CD4-positive, alpha-beta memory T cell (primary cell): Measurements from ENCODE around the gene NCKAP5. TPM values are rescaled to one million over a fixed set of nuclear protein-coding genes. Genes with fewer than 3 reads are reported as not detected.

ENCODE experiments used
- CTCF ChIA-PET: fragments of 350-600 bp; sonication (Branson Sonifier 250); formaldehyde crosslinking; loops from one replicate; lab custom pipeline; 2021; ENCODE audit warnings: inconsistent platforms; ENCODE audit not compliant: partially characterized antibody; lab: Charles Lee
- POLR2A ChIA-PET: fragments of 350-600 bp; sonication (Branson Sonifier 250); formaldehyde crosslinking; loops from one replicate; lab custom pipeline; 2021; ENCODE audit not compliant: partially characterized antibody; lab: Charles Lee
- DNase-seq, 5 donors: peaks; one replicate each; pipeline versions ENCODE4 v3.0.0 to v3.0.0-alpha.2; 2020 to 2022; ENCODE audit warnings: mixed read lengths in 1 of 5
- H3K27ac ChIP-seq: one replicate; pipeline ENCODE4 v1.7.0; 2013; ENCODE audit warnings: low read depth, low read length
- H3K27me3 ChIP-seq: 2 replicates; pipeline ENCODE4 v1.7.0; 2013; ENCODE audit warnings: mild to moderate bottlenecking, low read length, moderate library complexity; ENCODE audit not compliant: insufficient read depth
- H3K36me3 ChIP-seq: 2 replicates; pipeline ENCODE4 v1.7.0; 2013; ENCODE audit warnings: mild to moderate bottlenecking, low read length, moderate library complexity; ENCODE audit not compliant: insufficient read depth
- H3K4me1 ChIP-seq: 2 replicates; pipeline ENCODE4 v1.7.0; 2013; ENCODE audit warnings: mild to moderate bottlenecking, low read length, moderate library complexity; ENCODE audit not compliant: insufficient read depth
- H3K4me3 ChIP-seq, 2 donors: one replicate each; pipeline ENCODE4 v1.7.0; 2013; ENCODE audit warnings: low read length in 2 of 2, mild to moderate bottlenecking in 1 of 2
- H3K9me3 ChIP-seq, 2 donors: one replicate each; pipeline ENCODE4 v1.7.0; 2013; ENCODE audit warnings: low read length in 2 of 2, control low read depth in 1 of 2; ENCODE audit not compliant: control insufficient read depth in 1 of 2
- H3K27ac Mint-ChIP-seq, 7 donors: one replicate each; pipeline ENCODE4 v1.8.0; 2020 to 2021; ENCODE audit warnings: mixed read lengths in 7 of 7, mild to moderate bottlenecking in 6 of 7, inconsistent platforms in 3 of 7, moderate library complexity in 3 of 7
- H3K27me3 Mint-ChIP-seq, 2 donors: one replicate each; pipeline ENCODE4 v1.8.0; 2020 to 2021; ENCODE audit warnings: mixed read lengths in 2 of 2
- H3K36me3 Mint-ChIP-seq, 2 donors: one replicate each; pipeline ENCODE4 v1.8.0; 2020 to 2021; ENCODE audit warnings: mixed read lengths in 2 of 2, inconsistent platforms in 1 of 2, mild to moderate bottlenecking in 1 of 2
- H3K4me1 Mint-ChIP-seq, 4 donors: one replicate each; pipeline ENCODE4 v1.8.0; 2020 to 2021; ENCODE audit warnings: mixed read lengths in 4 of 4, mild to moderate bottlenecking in 1 of 4
- H3K4me3 Mint-ChIP-seq, 8 donors: one replicate each; pipeline ENCODE4 v1.8.0; 2020 to 2021; ENCODE audit warnings: mixed read lengths in 8 of 8, mild to moderate bottlenecking in 7 of 8, moderate library complexity in 6 of 8, inconsistent platforms in 3 of 8
- H3K9me3 Mint-ChIP-seq, 8 donors: one replicate each; pipeline ENCODE4 v1.8.0; 2020 to 2021; ENCODE audit warnings: mixed read lengths in 8 of 8, mild to moderate bottlenecking in 5 of 8, inconsistent platforms in 3 of 8, moderate library complexity in 1 of 8
- intact Hi-C: fragments of 100-400 bp; cut with micrococcal nuclease; formaldehyde crosslinking; loops from one replicate; pipeline ENCODE4 v1.15.1; 2023
- polyA plus RNA-seq, 2 donors: library from polyadenylated mRNA; unstranded; fragments of 300-500 nt; fragmentation: Illumina TruSeq; gene quantifications; one replicate each; pipeline ENCODE4 v1.2.3, GENCODE V29; 2021
- total RNA-seq, 2 experiments: library from RNA; stranded (reverse); gene quantifications; one replicate each; pipeline ENCODE4 v1.2.3, GENCODE V29; 2021

Gene NCKAP5
- total and polyA plus RNA-seq, 4 experiments from 2014 or later, result not detected

- CTCF ChIA-PET, result no interaction called here
- POLR2A ChIA-PET, result no interaction called here
- intact Hi-C loops, result no loop called here
These were observed 81.5 kb downstream of the NCKAP5 start for GRCh38 chr2:133486771-133487191.

GRCh38 chr2:133485868-133486267, 82.4 kb downstream of the NCKAP5 start:
- H3K4me3 Mint-ChIP-seq, result no peak overlapping the region
- no peak for DNase-seq
- no peaks in the 10 kb centered on the region for H3K4me1 ChIP-seq
- no peak overlapping the region for H3K27ac Mint-ChIP-seq
- peaks cover 0 to 9% (median 2%) of the 10 kb centered on the region in 8 donors for H3K9me3 Mint-ChIP-seq
- H3K27me3 Mint-ChIP-seq, result peaks cover 0 to 3% of the 10 kb centered on the region in 2 donors
- no peaks in the 10 kb centered on the region for H3K27me3 ChIP-seq
- no peaks in the 10 kb centered on the region for H3K9me3 ChIP-seq
- H3K36me3 ChIP-seq, result no peaks in the 10 kb centered on the region
- CTCF ChIA-PET, result no interaction called here
- no peaks in the 10 kb centered on the region for H3K4me1 Mint-ChIP-seq
- no peak overlapping the region for H3K4me3 ChIP-seq
- POLR2A ChIA-PET, result no interaction called here
- intact Hi-C loops, result no loop called here
- H3K36me3 Mint-ChIP-seq, result no peaks in the 10 kb centered on the region
- H3K27ac ChIP-seq, result no peak overlapping the region

More at GRCh38 chr2:133486771-133487191, 81.5 kb downstream of the NCKAP5 start:
- no peak overlapping the region for H3K4me3 ChIP-seq
- H3K9me3 ChIP-seq, result no peaks in the 10 kb centered on the region
- no peaks in the 10 kb centered on the region for H3K4me1 ChIP-seq
- Mint-ChIP-seq H3K9me3 (peaks cover 0 to 9% (median 0%) of the 10 kb centered on the region in 8 donors), H3K4me1 (no peaks in the 10 kb centered on the region), H3K4me3 (no peak overlapping the region), H3K27me3 (peaks cover 0 to 3% of the 10 kb centered on the region in 2 donors), H3K27ac (no peak overlapping the region), H3K36me3 (no peaks in the 10 kb centered on the region)
- H3K27me3 ChIP-seq, result no peaks in the 10 kb centered on the region
- H3K27ac ChIP-seq, result no peak overlapping the region
- no peaks in the 10 kb centered on the region for H3K36me3 ChIP-seq
- no peak for DNase-seq

- intact Hi-C loops, result no loop called here
- Histone ChIP-seq H3K36me3 (no peaks in the 10 kb centered on the region), H3K9me3 (no peaks in the 10 kb centered on the region), H3K4me1 (no peaks in the 10 kb centered on the region), H3K27ac (no peak overlapping the region), H3K27me3 (no peaks in the 10 kb centered on the region), H3K4me3 (no peak overlapping the region)
- peaks cover 0 to 5% of the 10 kb centered on the region in 2 donors for H3K27me3 Mint-ChIP-seq
- no peaks in the 10 kb centered on the region for H3K36me3 Mint-ChIP-seq
- H3K27ac Mint-ChIP-seq, result no peak overlapping the region
- H3K9me3 Mint-ChIP-seq, result peaks cover 0 to 9% (median under 1%) of the 10 kb centered on the region in 8 donors
- DNase-seq, result no peak
- no peak overlapping the region for H3K4me3 Mint-ChIP-seq
- CTCF ChIA-PET, result no interaction called here
- H3K4me1 Mint-ChIP-seq, result no peaks in the 10 kb centered on the region
- POLR2A ChIA-PET, result no interaction called here
These were observed 83.5 kb downstream of the NCKAP5 start for GRCh38 chr2:133484784-133485183.

- ChIA-PET CTCF (no interaction called here), POLR2A (no interaction called here)
- intact Hi-C loops, result no loop called here
- Histone ChIP-seq H3K36me3 (no peaks in the 10 kb centered on the region), H3K27me3 (no peaks in the 10 kb centered on the region), H3K27ac (no peak overlapping the region), H3K4me3 (no peak overlapping the region), H3K9me3 (no peaks in the 10 kb centered on the region), H3K4me1 (no peaks in the 10 kb centered on the region)
- Mint-ChIP-seq H3K4me3 (no peak overlapping the region), H3K9me3 (peaks cover 0 to 9% (median under 1%) of the 10 kb centered on the region in 8 donors), H3K27me3 (peaks cover 2 to 5% of the 10 kb centered on the region in 2 donors), H3K4me1 (no peaks in the 10 kb centered on the region), H3K27ac (no peak overlapping the region), H3K36me3 (no peaks in the 10 kb centered on the region)
- DNase-seq, result no peak
These were observed 84.2 kb downstream of the NCKAP5 start for GRCh38 chr2:133484106-133484505.

- Histone ChIP-seq H3K4me3 (no peak overlapping the region), H3K27me3 (no peaks in the 10 kb centered on the region), H3K4me1 (no peaks in the 10 kb centered on the region), H3K36me3 (no peaks in the 10 kb centered on the region), H3K27ac (no peak overlapping the region), H3K9me3 (no peaks in the 10 kb centered on the region)
- H3K9me3 Mint-ChIP-seq, result peaks cover 0 to 9% (median under 1%) of the 10 kb centered on the region in 8 donors
- POLR2A ChIA-PET, result no interaction called here
- H3K4me3 Mint-ChIP-seq, result no peak overlapping the region
- H3K27ac Mint-ChIP-seq, result peak overlapping the region in 1 of 7 donors; percentile 1
- intact Hi-C loops, result no loop called here
- no peaks in the 10 kb centered on the region for H3K4me1 Mint-ChIP-seq
- DNase-seq, result no peak
- peaks cover 2 to 5% of the 10 kb centered on the region in 2 donors for H3K27me3 Mint-ChIP-seq
- no peaks in the 10 kb centered on the region for H3K36me3 Mint-ChIP-seq
- CTCF ChIA-PET, result no interaction called here
These were observed 85.1 kb downstream of the NCKAP5 start for GRCh38 chr2:133483181-133483580.

GRCh38 chr2:133480707-133481429, 87.4 kb downstream of the NCKAP5 start:
- intact Hi-C loops, result no loop called here
- ChIA-PET CTCF (no interaction called here), POLR2A (no interaction called here)
- Mint-ChIP-seq H3K36me3 (no peaks in the 10 kb centered on the region), H3K4me1 (no peaks in the 10 kb centered on the region), H3K27me3 (peaks cover 2 to 5% of the 10 kb centered on the region in 2 donors), H3K9me3 (peaks cover 0 to 4% (median 0%) of the 10 kb centered on the region in 8 donors), H3K4me3 (no peak overlapping the region), H3K27ac (no peak overlapping the region)
- DNase-seq, result no peak
- H3K4me1 ChIP-seq, result no peaks in the 10 kb centered on the region
- H3K36me3 ChIP-seq, result no peaks in the 10 kb centered on the region
- no peaks in the 10 kb centered on the region for H3K9me3 ChIP-seq
- H3K27me3 ChIP-seq, result no peaks in the 10 kb centered on the region
- H3K4me3 ChIP-seq, result no peak overlapping the region
- H3K27ac ChIP-seq, result no peak overlapping the region

- Mint-ChIP-seq H3K27me3 (peaks cover 2 to 3% of the 10 kb centered on the region in 2 donors), H3K9me3 (peaks cover 0 to 6% (median 0%) of the 10 kb centered on the region in 8 donors), H3K27ac (no peak overlapping the region), H3K4me1 (no peaks in the 10 kb centered on the region), H3K36me3 (no peaks in the 10 kb centered on the region), H3K4me3 (no peak overlapping the region)
- H3K4me1 ChIP-seq, result no peaks in the 10 kb centered on the region
- H3K9me3 ChIP-seq, result no peaks in the 10 kb centered on the region
- CTCF ChIA-PET, result no interaction called here
- intact Hi-C loops, result no loop called here
- H3K36me3 ChIP-seq, result no peaks in the 10 kb centered on the region
- no peak for DNase-seq
- POLR2A ChIA-PET, result no interaction called here
- H3K27ac ChIP-seq, result no peak overlapping the region
- no peaks in the 10 kb centered on the region for H3K27me3 ChIP-seq
- H3K4me3 ChIP-seq, result no peak overlapping the region
These were observed 90.7 kb downstream of the NCKAP5 start for GRCh38 chr2:133477616-133477990.
